Uterus (tissue), 2 donors: ENCODE data around the gene LRBA.

Experiments
- POLR2A ChIP-seq, 2 donors: fragments of 450-650 bp; IDR thresholded peaks; one replicate each; pipeline ENCODE4 v1.6.1; 2016; ENCODE audit warnings: antibody characterized with exemption in 2 of 2, mild to moderate bottlenecking in 1 of 2, moderate library complexity in 1 of 2
- TF ChIP-seq, protein P1 (sequence below), 4 experiments: fragments of 200-600 bp in 2 of 4; fragments of 450-650 bp in 2 of 4; sonication (generic) in 2 of 4; IDR thresholded peaks; one replicate each; pipeline ENCODE4 v1.5.1; 2016 to 2019; ENCODE audit warnings: antibody characterized with exemption in 4 of 4, mild to moderate bottlenecking in 2 of 4, moderate library complexity in 1 of 4

DNA sequence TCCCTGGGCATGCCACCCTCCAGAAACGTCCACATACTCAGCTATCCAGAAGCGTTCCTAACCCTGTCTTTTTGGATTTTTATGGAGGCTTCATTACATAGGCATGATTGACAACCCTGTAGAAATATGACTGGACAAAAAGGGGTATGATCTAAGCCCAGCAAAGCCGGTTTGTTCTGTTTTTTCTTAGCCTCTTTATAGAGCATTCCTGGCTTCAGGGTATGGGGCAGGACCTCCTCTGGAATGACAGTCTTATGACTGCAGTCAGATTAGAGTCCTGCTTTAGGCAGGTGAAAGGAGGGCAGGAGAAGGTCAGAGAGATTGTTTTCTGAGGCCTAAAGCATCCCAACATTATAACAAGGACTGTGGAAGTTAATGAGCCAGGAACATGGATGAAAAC, 799.5 kb downstream of the LRBA start:
- TF ChIP-seq, protein P1, sequence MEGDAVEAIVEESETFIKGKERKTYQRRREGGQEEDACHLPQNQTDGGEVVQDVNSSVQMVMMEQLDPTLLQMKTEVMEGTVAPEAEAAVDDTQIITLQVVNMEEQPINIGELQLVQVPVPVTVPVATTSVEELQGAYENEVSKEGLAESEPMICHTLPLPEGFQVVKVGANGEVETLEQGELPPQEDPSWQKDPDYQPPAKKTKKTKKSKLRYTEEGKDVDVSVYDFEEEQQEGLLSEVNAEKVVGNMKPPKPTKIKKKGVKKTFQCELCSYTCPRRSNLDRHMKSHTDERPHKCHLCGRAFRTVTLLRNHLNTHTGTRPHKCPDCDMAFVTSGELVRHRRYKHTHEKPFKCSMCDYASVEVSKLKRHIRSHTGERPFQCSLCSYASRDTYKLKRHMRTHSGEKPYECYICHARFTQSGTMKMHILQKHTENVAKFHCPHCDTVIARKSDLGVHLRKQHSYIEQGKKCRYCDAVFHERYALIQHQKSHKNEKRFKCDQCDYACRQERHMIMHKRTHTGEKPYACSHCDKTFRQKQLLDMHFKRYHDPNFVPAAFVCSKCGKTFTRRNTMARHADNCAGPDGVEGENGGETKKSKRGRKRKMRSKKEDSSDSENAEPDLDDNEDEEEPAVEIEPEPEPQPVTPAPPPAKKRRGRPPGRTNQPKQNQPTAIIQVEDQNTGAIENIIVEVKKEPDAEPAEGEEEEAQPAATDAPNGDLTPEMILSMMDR (IDR thresholded peaks at IDR 0.05), result no peak
- TF ChIP-seq POLR2A (IDR thresholded peaks at IDR 0.05), result no peak
